ENCODE results near the gene CCDC74B. TPM values are rescaled to one million over a fixed set of nuclear protein-coding genes. Genes with fewer than 3 reads are reported as not detected.
"Not testable (repeated sequence)": the region's sequence is repeated elsewhere in the genome, so short reads cannot be mapped to it uniquely, and the experiment has no call there.

The CCDC74B gene
- total and polyA plus RNA-seq, 7 donors: 0.60 to 9.7 (median 3.6) TPM; not detected in 1

- H3K27me3 ChIP-seq: no peaks in the 10 kb centered on the region
- no peaks in the 10 kb centered on the region for H3K9me3 ChIP-seq
- H3K4me3 ChIP-seq: no peak overlapping the region
- peaks cover 0 to 33% (median 14%) of the 10 kb centered on the region in 4 donors for H3K36me3 ChIP-seq
- intact Hi-C loops (cut with DNase I): no loop called here
- H3K27ac ChIP-seq: no peak overlapping the region
- TF ChIP-seq POLR2A (IDR thresholded peaks at IDR 0.05) (no peak), CTCF (IDR thresholded peaks at IDR 0.05) (no peak), POLR2AphosphoS5 (IDR thresholded peaks at IDR 0.05) (no peak), EP300 (IDR thresholded peaks at IDR 0.05) (no peak)
- H3K4me1 ChIP-seq: no peaks in the 10 kb centered on the region
- peak; percentile 60 for DNase-seq
- 88 to 92% methylated on average over 23 of the region's 23 CpGs for WGBS, 2 donors
Observed at GRCh38 chr2:130150181-130151144, 5.6 kb upstream of the CCDC74B start.

- H3K4me1 ChIP-seq; H3K4me3 ChIP-seq; H3K27ac ChIP-seq; H3K9me3 ChIP-seq; H3K27me3 ChIP-seq; DNase-seq; intact Hi-C loops (cut with DNase I): not testable (repeated sequence)
- H3K36me3 ChIP-seq: peaks cover 0 to 16% (median 8%) of the 10 kb centered on the region in 4 donors
- 37 to 62% methylated on average over 6 of the region's 6 CpGs for WGBS, 2 donors
Observed at GRCh38 chr2:130148515-130148914, 3.6 kb upstream of the CCDC74B start.

- peak; percentile 39 for DNase-seq
- H3K4me3 ChIP-seq: peak overlapping the region in 3 of 4 donors; percentile 38 to 46 (median 43)
- H3K27ac ChIP-seq; H3K9me3 ChIP-seq; H3K36me3 ChIP-seq; H3K27me3 ChIP-seq; H3K4me1 ChIP-seq; intact Hi-C loops (cut with DNase I): not testable (repeated sequence)
- WGBS, 2 donors: 39 to 41% methylated on average over 21 of the region's 28 CpGs
Observed at GRCh38 chr2:130143266-130144039, 1.5 kb downstream of the CCDC74B start.

- H3K27ac ChIP-seq; H3K4me3 ChIP-seq; H3K36me3 ChIP-seq; H3K27me3 ChIP-seq; H3K9me3 ChIP-seq; intact Hi-C loops (cut with DNase I); H3K4me1 ChIP-seq: not testable (repeated sequence)
- WGBS, 2 donors: 89 to 90% methylated on average over 13 of the region's 13 CpGs
- DNase-seq: peak; percentile 30
Observed at GRCh38 chr2:130142396-130143265, 2.3 kb downstream of the CCDC74B start.

- H3K36me3 ChIP-seq; H3K4me3 ChIP-seq; intact Hi-C loops (cut with DNase I); H3K27me3 ChIP-seq; H3K4me1 ChIP-seq; H3K9me3 ChIP-seq; H3K27ac ChIP-seq: not testable (repeated sequence)
- DNase-seq: peak; percentile 25
- WGBS, 2 donors: 86 to 94% methylated on average over 18 to 20 of the region's 22 CpGs
Observed at GRCh38 chr2:130141645-130142370, 3.1 kb downstream of the CCDC74B start.

- H3K27me3 ChIP-seq; intact Hi-C loops (cut with DNase I); H3K36me3 ChIP-seq; H3K27ac ChIP-seq; H3K4me1 ChIP-seq; H3K4me3 ChIP-seq; H3K9me3 ChIP-seq: not testable (repeated sequence)
- peak; percentile 18 for DNase-seq
- WGBS, 2 donors: 94 to 98% methylated on average over 4 to 5 of the region's 6 CpGs
Observed at GRCh38 chr2:130141002-130141401, 3.9 kb downstream of the CCDC74B start.

- H3K36me3 ChIP-seq; H3K4me3 ChIP-seq; intact Hi-C loops (cut with DNase I); H3K9me3 ChIP-seq; H3K27me3 ChIP-seq; H3K4me1 ChIP-seq; H3K27ac ChIP-seq: not testable (repeated sequence)
- 82 to 87% methylated on average over 7 of the region's 7 CpGs for WGBS, 2 donors
- peak; percentile 33 for DNase-seq
Observed at GRCh38 chr2:130140516-130140915, 4.4 kb downstream of the CCDC74B start.

- H3K36me3 ChIP-seq; H3K4me1 ChIP-seq; H3K4me3 ChIP-seq; H3K9me3 ChIP-seq; intact Hi-C loops (cut with DNase I); H3K27ac ChIP-seq; H3K27me3 ChIP-seq: not testable (repeated sequence)
- DNase-seq: peak; percentile 47
- WGBS, 2 donors: 79 to 92% methylated on average over 29 of the region's 30 CpGs
Observed at GRCh38 chr2:130139331-130140280, 5.3 kb downstream of the CCDC74B start.

GRCh38 chr2:130138841-130139251 lies 6.1 kb downstream of the CCDC74B start:
- H3K36me3 ChIP-seq; H3K4me1 ChIP-seq; H3K9me3 ChIP-seq; H3K27ac ChIP-seq; H3K27me3 ChIP-seq; H3K4me3 ChIP-seq; intact Hi-C loops (cut with DNase I): not testable (repeated sequence)
- 68 to 88% methylated on average over 15 of the region's 15 CpGs for WGBS, 2 donors
- peak; percentile 33 for DNase-seq
